ENCODE data around the gene TEX38.

Gene TEX38

DNA sequence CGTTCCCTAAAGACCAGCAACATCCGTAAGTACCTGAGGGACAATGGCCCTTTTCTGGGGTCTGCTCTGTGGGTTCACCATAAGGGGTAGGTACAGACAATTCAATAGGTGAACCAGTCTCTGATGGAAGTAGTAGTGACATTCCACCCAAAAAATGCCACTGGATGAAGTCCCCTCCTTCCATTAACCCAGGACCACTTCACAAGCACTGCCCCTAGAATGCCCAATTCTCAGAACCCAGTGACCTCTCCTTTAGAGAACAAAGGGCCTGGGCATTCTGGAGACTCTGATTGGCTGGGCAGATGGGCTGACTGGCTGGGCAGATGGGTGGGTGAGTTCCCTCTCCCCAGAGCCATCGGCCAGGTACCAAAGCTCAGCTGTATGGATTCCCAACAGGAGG is at the start of gene TEX38:
Gene TEX38 (plus strand): TSS at position 301 of the 400 bp plus-strand sequence. CDS start 81 bp downstream, at position 382.
- TF ChIP-seq, protein P1, sequence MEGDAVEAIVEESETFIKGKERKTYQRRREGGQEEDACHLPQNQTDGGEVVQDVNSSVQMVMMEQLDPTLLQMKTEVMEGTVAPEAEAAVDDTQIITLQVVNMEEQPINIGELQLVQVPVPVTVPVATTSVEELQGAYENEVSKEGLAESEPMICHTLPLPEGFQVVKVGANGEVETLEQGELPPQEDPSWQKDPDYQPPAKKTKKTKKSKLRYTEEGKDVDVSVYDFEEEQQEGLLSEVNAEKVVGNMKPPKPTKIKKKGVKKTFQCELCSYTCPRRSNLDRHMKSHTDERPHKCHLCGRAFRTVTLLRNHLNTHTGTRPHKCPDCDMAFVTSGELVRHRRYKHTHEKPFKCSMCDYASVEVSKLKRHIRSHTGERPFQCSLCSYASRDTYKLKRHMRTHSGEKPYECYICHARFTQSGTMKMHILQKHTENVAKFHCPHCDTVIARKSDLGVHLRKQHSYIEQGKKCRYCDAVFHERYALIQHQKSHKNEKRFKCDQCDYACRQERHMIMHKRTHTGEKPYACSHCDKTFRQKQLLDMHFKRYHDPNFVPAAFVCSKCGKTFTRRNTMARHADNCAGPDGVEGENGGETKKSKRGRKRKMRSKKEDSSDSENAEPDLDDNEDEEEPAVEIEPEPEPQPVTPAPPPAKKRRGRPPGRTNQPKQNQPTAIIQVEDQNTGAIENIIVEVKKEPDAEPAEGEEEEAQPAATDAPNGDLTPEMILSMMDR (IDR thresholded peaks at IDR 0.05; ENCODE audit: low read depth, low read length), result no peak
- H3K4me3 ChIP-seq (ENCODE audit: low read depth, low read length), result no peak within 1 kb of the TSS

DNA sequence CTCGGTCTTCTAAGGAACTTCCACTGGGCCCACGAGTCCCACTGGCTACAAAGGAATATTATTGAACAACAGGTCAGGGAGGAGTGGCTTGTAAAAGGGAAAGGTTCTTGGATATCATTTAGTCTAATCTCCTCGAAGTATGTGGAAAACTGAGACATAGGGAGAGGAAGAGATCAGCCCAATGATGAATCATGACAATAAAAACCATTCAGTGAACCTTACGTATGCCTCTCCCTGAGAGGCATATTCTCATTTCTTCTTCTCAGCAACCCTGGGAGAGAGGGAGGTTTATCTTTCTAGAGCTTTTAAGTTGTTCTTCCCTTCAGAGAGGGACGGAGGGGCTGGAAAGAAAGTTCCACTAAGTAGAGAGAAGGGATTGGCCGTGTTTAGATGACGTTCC is 49.7 kb upstream of the TEX38 start:
- H3K4me3 ChIP-seq (ENCODE audit: low read depth, low read length), result no peak overlapping the region
- TF ChIP-seq, protein P1 (IDR thresholded peaks at IDR 0.05; ENCODE audit: low read depth, low read length), result no peak

DNA sequence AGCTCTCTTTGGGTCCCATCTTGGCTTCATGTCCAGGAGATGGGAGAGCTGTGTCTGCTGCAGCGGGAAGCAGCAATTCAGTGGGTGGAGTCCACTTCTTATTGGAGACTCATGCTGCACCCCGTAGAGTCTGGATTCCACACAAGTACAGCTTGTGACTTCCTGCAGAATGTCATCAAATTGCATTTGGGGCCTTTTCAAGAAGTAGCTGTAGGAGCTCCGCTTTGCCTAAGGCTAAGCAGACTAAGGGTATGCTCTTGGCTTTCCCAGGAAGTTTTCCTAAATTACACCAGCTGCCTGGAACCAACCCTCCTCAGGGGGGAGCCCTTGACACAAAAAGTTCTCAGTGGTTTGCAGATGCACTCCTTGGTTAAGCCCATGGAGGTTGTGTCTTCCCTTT is 49.3 kb upstream of the TEX38 start:
- no peak overlapping the region for H3K4me3 ChIP-seq (ENCODE audit: low read depth, low read length)
- TF ChIP-seq, protein P1 (IDR thresholded peaks at IDR 0.05; ENCODE audit: low read depth, low read length), result peak; percentile 23; the same call in 1 of the 2 replicates

DNA sequence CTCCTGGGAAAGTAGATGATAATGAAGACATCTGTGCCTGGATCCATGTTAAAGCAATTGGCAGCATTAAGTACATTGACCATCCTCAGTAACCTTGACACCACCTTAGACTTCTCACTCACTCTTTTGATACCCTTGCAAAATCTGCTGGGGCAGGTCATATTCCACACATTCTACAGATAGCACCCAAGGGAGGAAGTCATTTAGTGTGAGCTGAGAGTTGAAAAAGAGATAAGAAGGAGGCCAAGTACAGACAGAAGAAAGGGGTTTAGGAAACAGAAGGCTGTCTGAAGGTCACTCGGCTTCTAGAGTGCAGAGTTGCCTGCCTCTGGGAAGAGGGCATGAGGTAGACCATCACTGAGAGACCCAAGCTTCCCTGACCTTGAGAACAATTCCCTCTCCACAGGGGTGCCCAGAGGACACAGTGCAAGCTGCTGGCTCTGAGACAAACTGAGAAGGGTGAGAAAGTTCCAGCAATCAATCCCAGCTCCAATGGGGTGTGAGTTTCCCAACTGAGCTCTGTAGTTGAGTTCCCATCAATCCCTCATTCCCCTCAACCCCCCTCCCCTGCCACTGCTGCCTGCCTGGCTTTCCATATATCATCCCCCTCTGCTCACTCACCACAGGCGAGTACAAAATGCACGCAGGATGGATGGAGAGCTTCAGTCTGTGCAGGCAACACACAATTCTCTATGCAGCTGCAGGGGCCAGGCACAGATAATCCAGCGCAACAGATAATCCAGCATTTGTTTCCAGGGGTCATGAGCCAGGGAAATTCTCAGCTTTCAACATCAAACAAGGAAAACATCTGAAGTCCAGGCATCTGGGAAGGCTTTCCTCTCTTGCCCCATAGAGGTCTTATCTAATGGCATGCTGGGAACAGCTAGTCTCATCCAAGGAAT is 47.7 kb upstream of the TEX38 start:
- TF ChIP-seq, protein P1 (IDR thresholded peaks at IDR 0.05; ENCODE audit: low read depth, low read length), result no peak

DNA sequence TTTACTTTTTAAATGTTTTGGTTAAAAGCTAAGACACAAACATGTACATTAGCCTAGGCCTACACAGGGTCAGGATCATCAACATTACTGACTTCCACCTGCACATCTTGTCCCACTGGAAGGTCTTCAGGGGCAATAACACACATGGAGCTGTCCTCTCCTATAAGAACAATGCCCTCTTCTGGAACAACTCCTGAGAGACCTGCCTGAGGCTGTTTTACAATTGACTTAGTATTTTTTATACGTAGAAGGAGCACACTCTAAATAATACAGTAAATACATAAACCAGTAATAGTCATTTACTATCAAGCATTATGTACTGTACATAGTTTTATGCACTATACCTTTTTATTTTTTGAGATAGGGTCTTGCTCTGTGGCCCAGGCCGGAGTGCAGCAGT is 40.9 kb upstream of the TEX38 start:
- H3K4me3 ChIP-seq (ENCODE audit: low read depth, low read length), result no peak overlapping the region
- TF ChIP-seq, protein P1 (IDR thresholded peaks at IDR 0.05; ENCODE audit: low read depth, low read length), result no peak

More for the DNA sequence above, 47.7 kb upstream of the TEX38 start:
- H3K4me3 ChIP-seq (ENCODE audit: low read depth, low read length), result no peak overlapping the region

DNA sequence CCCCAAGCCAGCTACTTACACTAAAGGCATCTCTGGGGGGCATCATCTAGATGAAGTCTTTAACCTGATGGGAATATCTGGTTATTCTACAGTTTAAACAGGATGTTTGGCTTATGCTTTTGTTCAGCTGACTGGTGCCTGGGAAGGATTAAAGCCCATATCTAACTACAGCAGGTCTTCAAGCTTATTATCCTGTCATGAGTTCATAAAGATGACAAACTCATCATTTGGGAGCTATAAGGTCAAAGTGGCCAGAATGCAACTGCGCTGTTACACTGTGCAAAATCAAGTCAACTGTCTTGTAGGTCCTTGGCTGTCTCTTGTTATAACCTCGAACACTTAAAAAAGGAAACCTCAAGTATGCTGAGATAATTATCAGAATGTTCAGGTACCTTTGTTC is 36.4 kb upstream of the TEX38 start:
- TF ChIP-seq, protein P1 (IDR thresholded peaks at IDR 0.05; ENCODE audit: low read depth, low read length), result no peak
- H3K4me3 ChIP-seq (ENCODE audit: low read depth, low read length), result no peak overlapping the region

DNA sequence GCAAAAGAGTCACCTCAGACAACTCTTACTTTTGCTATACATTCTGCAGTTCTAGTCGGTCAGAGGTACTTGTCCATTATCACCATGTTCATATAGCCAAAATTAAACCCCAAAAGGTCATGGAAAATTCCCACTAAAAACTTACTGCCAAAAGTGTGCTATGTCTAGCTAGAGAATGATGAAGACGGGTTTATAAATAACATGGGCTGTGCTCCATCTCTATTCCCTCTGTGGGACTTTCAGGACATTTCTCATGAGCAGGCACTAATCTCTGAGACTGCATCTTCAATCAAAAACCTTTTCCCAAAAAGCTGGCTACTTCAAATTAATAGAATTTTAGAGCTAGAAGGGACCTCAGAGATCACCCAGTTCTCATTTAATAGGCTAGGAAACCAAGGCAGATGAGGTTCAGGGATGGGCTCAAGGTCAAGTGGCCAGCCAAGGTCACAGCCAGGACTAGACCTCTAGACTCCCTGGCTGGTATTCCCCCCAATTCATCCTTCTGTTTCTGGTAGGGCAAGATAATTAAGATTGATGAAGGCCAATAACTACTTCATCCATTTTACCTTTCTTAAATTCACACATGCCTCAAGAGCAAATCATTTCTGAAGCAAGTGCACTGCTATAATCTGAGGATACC is 34.1 kb upstream of the TEX38 start:
- TF ChIP-seq, protein P1 (IDR thresholded peaks at IDR 0.05; ENCODE audit: low read depth, low read length), result no peak
- H3K4me3 ChIP-seq (ENCODE audit: low read depth, low read length), result no peak overlapping the region

Data from WI38 (cell line).